Fibroblast of lung (primary cell): ENCODE data around the gene SFMBT2. TPM values are rescaled to one million over a fixed set of nuclear protein-coding genes. Genes with fewer than 3 reads are reported as not detected.

Experiments used
- DNase-seq, 2 donors: peaks; one replicate each; pipeline versions ENCODE4 v3.0.0 to v3.0.0-alpha.2; 2010; ENCODE audit warnings: low read depth in 2 of 2
- H2AFZ ChIP-seq: 2 replicates; pipeline ENCODE4 v1.5.1; 2012; ENCODE audit warnings: low read length, control low read depth, inconsistent platforms
- H3K27ac ChIP-seq: 2 replicates; pipeline ENCODE4 v1.5.1; 2011; ENCODE audit warnings: low read length, control low read depth; ENCODE audit not compliant: insufficient read depth
- H3K27me3 ChIP-seq: 2 replicates; pipeline ENCODE4 v1.5.1; 2011; ENCODE audit warnings: mild to moderate bottlenecking, low read length; ENCODE audit not compliant: control insufficient read depth, insufficient read depth
- H3K36me3 ChIP-seq: 2 replicates; pipeline ENCODE4 v1.5.1; 2011; ENCODE audit warnings: low read length; ENCODE audit not compliant: control insufficient read depth, insufficient read depth
- H3K4me1 ChIP-seq: 2 replicates; pipeline ENCODE4 v1.5.1; 2011; ENCODE audit warnings: low read length; ENCODE audit not compliant: control insufficient read depth, insufficient read depth; ENCODE audit errors: extremely low read depth
- H3K4me2 ChIP-seq: 2 replicates; pipeline ENCODE4 v1.5.1; 2011; ENCODE audit warnings: low read length, control low read depth; ENCODE audit not compliant: insufficient read depth; ENCODE audit errors: extremely low read depth
- H3K4me3 ChIP-seq, 4 experiments: fragments of 200-600 bp in 1 of 4; sonication (generic) in 1 of 4; replicated peaks in 1 of 4; 2 replicates each; pipeline ENCODE4 v1.5.1; 2011 to 2016; ENCODE audit warnings: low read length in 4 of 4, low read depth in 3 of 4, mild to moderate bottlenecking in 3 of 4, control low read depth in 2 of 4, inconsistent platforms in 1 of 4, mixed read lengths in 1 of 4; ENCODE audit not compliant: insufficient read depth in 1 of 4; ENCODE audit errors: control extremely low read depth in 1 of 4
- H3K79me2 ChIP-seq: 2 replicates; pipeline ENCODE4 v1.5.1; 2012; ENCODE audit warnings: mild to moderate bottlenecking, low read length, inconsistent platforms; ENCODE audit not compliant: control insufficient read depth, insufficient read depth
- H3K9ac ChIP-seq: 2 replicates; pipeline ENCODE4 v1.5.1; 2011; ENCODE audit warnings: mild to moderate bottlenecking, low read length, control low read depth; ENCODE audit not compliant: insufficient read depth
- H3K9me3 ChIP-seq: 2 replicates; pipeline ENCODE4 v1.5.1; 2012; ENCODE audit warnings: low read depth, low read length; ENCODE audit not compliant: control insufficient read depth, insufficient read depth
- H4K20me1 ChIP-seq: 2 replicates; pipeline ENCODE4 v1.5.1; 2011; ENCODE audit warnings: low read length; ENCODE audit not compliant: control insufficient read depth, insufficient read depth; ENCODE audit errors: extremely low read depth
- EZH2 ChIP-seq: IDR thresholded peaks from 2 replicates; pipeline ENCODE4 v1.5.1; 2012; ENCODE audit warnings: low read length, control low read depth, mild to moderate bottlenecking; ENCODE audit errors: missing control alignments
- polyA plus RNA-seq, 2 donors: library from polyadenylated mRNA; depleted of rRNA in 1 of 2; stranded (reverse) in 1 of 2; unstranded in 1 of 2; fragments of >200 nt; gene quantifications; 2 replicates each; pipeline ENCODE4 v1.2.1, GENCODE V29; 2011 to 2012; ENCODE audit warnings: missing spikeins in 1 of 2
- total RNA-seq: library from RNA; depleted of rRNA; stranded (reverse); fragments of >200 nt; gene quantifications from 2 replicates; pipeline ENCODE4 v1.2.1, GENCODE V29; 2014
- TF ChIP-seq, protein P1 (sequence below), 2 donors: IDR thresholded peaks in 1 of 2; conservative IDR thresholded peaks in 1 of 2; 1 replicate in 1 of 2; 2 replicates in 1 of 2; pipeline ENCODE4 v1.5.1; 2011 to 2012; ENCODE audit warnings: low read length in 2 of 2, control low read depth in 1 of 2, inconsistent platforms in 1 of 2, low read depth in 1 of 2, mild to moderate bottlenecking in 1 of 2

The SFMBT2 gene
- total and polyA plus RNA-seq, 2 donors (not counting 1 experiment from before 2014, with no cell fraction given): 0.52 to 2.5 TPM

DNA sequence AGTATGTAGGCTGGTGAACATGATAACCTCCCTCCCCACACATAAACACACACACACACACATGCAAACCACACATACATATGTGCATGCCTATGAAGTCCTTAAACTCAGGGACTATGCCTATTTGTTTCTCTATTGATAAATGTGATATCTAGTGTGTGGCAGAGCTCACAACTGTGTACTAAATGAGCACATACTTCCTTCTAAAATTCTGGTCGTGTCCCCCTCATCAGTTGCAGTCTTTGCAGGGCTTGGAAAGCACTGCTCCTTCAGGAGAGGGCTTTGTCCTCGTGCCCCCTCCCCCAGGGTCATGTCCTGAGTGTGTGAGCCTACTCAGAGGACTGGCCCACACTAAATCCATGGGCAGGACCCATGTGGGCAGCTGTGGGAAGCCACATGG lies 94.0 kb downstream of the SFMBT2 start:
- TF ChIP-seq, protein P1, sequence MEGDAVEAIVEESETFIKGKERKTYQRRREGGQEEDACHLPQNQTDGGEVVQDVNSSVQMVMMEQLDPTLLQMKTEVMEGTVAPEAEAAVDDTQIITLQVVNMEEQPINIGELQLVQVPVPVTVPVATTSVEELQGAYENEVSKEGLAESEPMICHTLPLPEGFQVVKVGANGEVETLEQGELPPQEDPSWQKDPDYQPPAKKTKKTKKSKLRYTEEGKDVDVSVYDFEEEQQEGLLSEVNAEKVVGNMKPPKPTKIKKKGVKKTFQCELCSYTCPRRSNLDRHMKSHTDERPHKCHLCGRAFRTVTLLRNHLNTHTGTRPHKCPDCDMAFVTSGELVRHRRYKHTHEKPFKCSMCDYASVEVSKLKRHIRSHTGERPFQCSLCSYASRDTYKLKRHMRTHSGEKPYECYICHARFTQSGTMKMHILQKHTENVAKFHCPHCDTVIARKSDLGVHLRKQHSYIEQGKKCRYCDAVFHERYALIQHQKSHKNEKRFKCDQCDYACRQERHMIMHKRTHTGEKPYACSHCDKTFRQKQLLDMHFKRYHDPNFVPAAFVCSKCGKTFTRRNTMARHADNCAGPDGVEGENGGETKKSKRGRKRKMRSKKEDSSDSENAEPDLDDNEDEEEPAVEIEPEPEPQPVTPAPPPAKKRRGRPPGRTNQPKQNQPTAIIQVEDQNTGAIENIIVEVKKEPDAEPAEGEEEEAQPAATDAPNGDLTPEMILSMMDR (conservative IDR thresholded peaks at IDR 0.05 in 1 of 2, IDR thresholded peaks at IDR 0.05 in 1 of 2; ENCODE audit: low read depth in 1 of 2, low read length in 2 of 2): no peak
- TF ChIP-seq EZH2: no peak
- no peaks in the 10 kb centered on the region for H4K20me1 ChIP-seq

DNA sequence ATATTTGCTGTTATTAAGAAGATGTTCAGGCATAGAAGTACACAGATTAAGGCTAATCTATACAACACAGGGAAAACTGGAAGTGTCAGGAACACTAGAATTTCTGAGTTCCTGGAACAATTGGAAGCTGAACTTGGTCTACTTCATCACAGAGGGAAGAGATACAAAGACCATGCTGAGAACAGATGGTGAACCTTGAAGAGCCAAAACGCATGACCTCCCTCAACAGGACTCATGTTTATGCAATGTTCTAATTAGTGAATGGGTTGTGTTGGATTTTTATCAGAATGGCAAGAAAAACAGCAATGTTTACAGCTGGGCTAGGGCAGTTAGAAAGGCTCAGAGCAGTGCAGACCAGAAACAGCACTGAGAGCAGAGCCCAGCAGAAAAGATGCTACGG lies 94.9 kb downstream of the SFMBT2 start:
- Histone ChIP-seq H2AFZ (no peak overlapping the region), H3K27me3 (no peaks in the 10 kb centered on the region), H3K36me3 (no peaks in the 10 kb centered on the region), H3K4me1 (no peaks in the 10 kb centered on the region), H3K79me2 (no peaks in the 10 kb centered on the region), H3K27ac (no peak overlapping the region), H4K20me1 (no peaks in the 10 kb centered on the region), H3K4me2 (no peak overlapping the region), H3K4me3 (no peak overlapping the region), H3K9ac (no peak overlapping the region), H3K9me3 (no peaks in the 10 kb centered on the region)
- no peak for DNase-seq
- TF ChIP-seq EZH2: no peak
- TF ChIP-seq, protein P1 (conservative IDR thresholded peaks at IDR 0.05 in 1 of 2, IDR thresholded peaks at IDR 0.05 in 1 of 2; ENCODE audit: low read depth in 1 of 2, low read length in 2 of 2): no peak

More for the DNA sequence above, 94.0 kb downstream of the SFMBT2 start:
- Histone ChIP-seq H3K4me3 (no peak overlapping the region), H3K27me3 (no peaks in the 10 kb centered on the region), H3K4me2 (no peak overlapping the region), H3K9ac (no peak overlapping the region), H3K36me3 (no peaks in the 10 kb centered on the region), H2AFZ (no peak overlapping the region), H3K27ac (no peak overlapping the region), H3K79me2 (no peaks in the 10 kb centered on the region), H3K9me3 (no peaks in the 10 kb centered on the region), H3K4me1 (no peaks in the 10 kb centered on the region)
- DNase-seq: no peak

DNA sequence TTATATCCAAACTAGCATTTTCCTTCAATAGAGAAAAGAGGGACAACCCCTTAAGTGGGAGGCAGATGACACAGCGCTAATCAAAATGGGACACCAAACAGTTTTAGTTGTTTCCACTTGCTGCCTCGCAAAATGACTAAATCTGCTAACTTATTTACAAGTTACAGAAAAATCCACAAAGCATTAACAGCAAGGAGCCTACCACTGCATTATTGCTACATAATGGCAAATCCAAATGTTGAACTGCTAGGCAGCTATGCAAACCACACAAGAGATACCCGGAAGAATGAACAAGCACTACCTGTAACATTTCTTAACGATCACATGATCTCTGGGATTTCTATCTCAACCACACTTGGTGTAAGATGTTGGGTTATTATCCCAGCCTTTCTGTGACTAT lies 96.7 kb downstream of the SFMBT2 start:
- Histone ChIP-seq H3K4me3 (no peak overlapping the region), H3K27ac (no peak overlapping the region), H3K36me3 (no peaks in the 10 kb centered on the region), H3K79me2 (no peaks in the 10 kb centered on the region), H3K27me3 (no peaks in the 10 kb centered on the region), H3K4me1 (no peaks in the 10 kb centered on the region), H3K4me2 (no peak overlapping the region), H4K20me1 (no peaks in the 10 kb centered on the region), H3K9me3 (no peaks in the 10 kb centered on the region), H2AFZ (no peak overlapping the region), H3K9ac (no peak overlapping the region)
- TF ChIP-seq, protein P1 (conservative IDR thresholded peaks at IDR 0.05 in 1 of 2, IDR thresholded peaks at IDR 0.05 in 1 of 2; ENCODE audit: low read depth in 1 of 2, low read length in 2 of 2): no peak
- TF ChIP-seq EZH2: no peak
- no peak for DNase-seq
